Activated naive CD8-positive, alpha-beta T cell treated with anti-CD3 and anti-CD28 coated beads, Interleukin-2, amount 10 ng/mL, durations not matched to agents 7 days and 5 days (primary cell): ENCODE data around the gene DCST2. TPM values are rescaled to one million over a fixed set of nuclear protein-coding genes. Genes with fewer than 3 reads are reported as not detected.

Experiments used
- ATAC-seq: fragments of 150-1000 bp; cut with Tn5 transposase; one replicate; pipeline ENCODE4 v1.10.0; 2021; ENCODE audit warnings: low read depth, moderate library complexity
- POLR2A ChIA-PET: fragments of 350-600 bp; sonication (Branson Sonifier 250); formaldehyde crosslinking; loops from one replicate; lab custom pipeline; 2021; ENCODE audit warnings: antibody characterized with exemption; lab: Charles Lee
- DNase-seq: peaks from one replicate; pipeline ENCODE4 v3.0.0; 2021
- H3K27ac Mint-ChIP-seq: one replicate; pipeline ENCODE4 v1.8.0; 2022; ENCODE audit warnings: mild to moderate bottlenecking, mixed read lengths
- H3K27me3 Mint-ChIP-seq: one replicate; pipeline ENCODE4 v1.8.0; 2022; ENCODE audit warnings: mild to moderate bottlenecking, moderate library complexity, mixed read lengths
- H3K36me3 Mint-ChIP-seq: one replicate; pipeline ENCODE4 v1.8.0; 2021; ENCODE audit warnings: mild to moderate bottlenecking, mixed read lengths
- H3K4me1 Mint-ChIP-seq: one replicate; pipeline ENCODE4 v1.8.0; 2021; ENCODE audit warnings: mixed read lengths
- H3K4me3 Mint-ChIP-seq: one replicate; pipeline ENCODE4 v1.8.0; 2022; ENCODE audit warnings: mild to moderate bottlenecking, moderate library complexity, mixed read lengths
- H3K9me3 Mint-ChIP-seq: one replicate; pipeline ENCODE4 v1.8.0; 2021; ENCODE audit warnings: mixed read lengths
- total RNA-seq, 2 experiments: library from RNA; stranded (reverse); gene quantifications; one replicate each; pipeline ENCODE4 v1.2.3, GENCODE V29; 2021

Gene DCST2
- total RNA-seq, 2 experiments from 2014 or later = 0.91 to 1.4 TPM

DNA sequence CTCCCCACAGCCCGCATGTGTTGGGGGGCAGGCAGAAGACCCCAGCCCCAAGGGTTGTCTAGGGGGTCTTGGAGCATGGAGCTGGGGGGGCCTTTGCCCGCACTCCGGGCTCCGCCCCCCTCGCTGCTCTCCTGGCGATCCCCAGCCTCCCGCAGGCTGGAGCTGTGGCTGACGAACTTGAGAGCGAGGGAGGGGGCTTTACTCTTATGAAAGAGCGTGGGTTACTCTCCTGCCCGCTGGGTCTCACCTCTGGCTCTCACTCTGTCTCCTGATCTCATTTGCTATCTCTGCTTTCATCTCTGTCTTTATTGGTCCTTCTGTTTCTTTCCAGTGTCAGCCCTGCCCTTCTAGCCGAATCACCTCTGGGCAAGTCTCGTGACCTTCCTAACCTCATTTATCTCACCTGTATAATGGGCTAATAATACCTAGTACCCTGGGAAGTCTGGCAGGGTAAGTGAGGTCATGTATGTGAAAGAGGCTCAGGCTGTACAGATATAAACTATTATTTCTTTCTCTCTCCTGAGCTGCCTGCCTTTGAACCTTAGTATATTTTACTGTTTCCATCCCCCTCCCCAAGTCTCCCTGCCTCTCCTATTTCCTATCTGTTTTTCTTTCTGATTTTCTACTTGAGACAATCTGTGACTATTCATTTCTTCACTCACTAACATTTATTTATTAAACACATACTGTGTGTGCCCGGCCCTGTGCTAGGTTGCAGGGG, 30.7 kb upstream of the DCST2 start:
- no peak for DNase-seq
- peak overlapping the region; percentile 84 for H3K4me3 Mint-ChIP-seq
- H3K4me1 Mint-ChIP-seq = peaks cover 29% of the 10 kb centered on the region
- ATAC-seq = no peak
- no peaks in the 10 kb centered on the region for H3K9me3 Mint-ChIP-seq
- H3K27ac Mint-ChIP-seq = peak overlapping the region; percentile 6
- POLR2A ChIA-PET = interaction anchor here (0.9 to 2.8 kb wide), 5 partner anchors 9 to 48 kb away, joined by 3 to 26 read pairs (median 4); partner anchors contain the start of gene ADAM15
- H3K36me3 Mint-ChIP-seq = peaks cover 3% of the 10 kb centered on the region
- H3K27me3 Mint-ChIP-seq = peaks cover 5% of the 10 kb centered on the region

DNA sequence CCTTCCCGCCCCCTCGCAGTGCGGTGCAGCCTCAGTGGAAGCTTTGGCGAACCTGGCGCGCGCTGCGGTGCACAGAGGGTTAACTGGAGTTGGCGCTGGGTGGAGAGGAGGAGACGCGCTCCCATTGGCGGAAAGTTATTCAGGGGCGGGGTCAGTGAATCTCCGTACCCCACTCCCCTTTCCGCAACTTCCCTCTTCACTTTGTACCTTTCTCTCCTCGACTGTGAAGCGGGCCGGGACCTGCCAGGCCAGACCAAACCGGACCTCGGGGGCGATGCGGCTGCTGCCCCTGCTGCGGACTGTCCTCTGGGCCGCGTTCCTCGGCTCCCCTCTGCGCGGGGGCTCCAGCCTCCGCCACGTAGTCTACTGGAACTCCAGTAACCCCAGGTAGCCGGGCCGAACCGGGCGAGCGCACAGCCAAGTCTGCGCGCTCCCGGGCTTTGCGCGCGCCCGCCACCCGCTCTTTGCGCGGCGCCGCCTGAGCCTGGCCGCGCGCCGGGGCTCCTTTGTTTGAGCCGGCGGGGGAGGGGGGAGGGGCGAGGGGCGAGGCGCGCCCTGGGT, 30.0 kb upstream of the DCST2 start, which contains the start of gene EFNA4:
Gene EFNA4 (plus strand): TSS at position 191 of the 561 bp plus-strand sequence. CDS start 84 bp downstream, at position 275.
- ATAC-seq (peak; percentile 79), DNase-seq (peak; percentile 82)
- Mint-ChIP-seq H3K27ac (peak within 1 kb of the TSS; percentile 43), H3K36me3 (peaks cover 3% of the 10 kb centered on the region), H3K9me3 (no peaks in the 10 kb centered on the region), H3K4me3 (peak within 1 kb of the TSS; percentile 93), H3K27me3 (peaks cover 5% of the 10 kb centered on the region), H3K4me1 (peaks cover 29% of the 10 kb centered on the region)
- POLR2A ChIA-PET = interaction anchor here (0.8 to 2.8 kb wide), 5 partner anchors 12 to 21 kb away, joined by 3 to 26 read pairs (median 3); partner anchors contain the start of gene ADAM15

DNA sequence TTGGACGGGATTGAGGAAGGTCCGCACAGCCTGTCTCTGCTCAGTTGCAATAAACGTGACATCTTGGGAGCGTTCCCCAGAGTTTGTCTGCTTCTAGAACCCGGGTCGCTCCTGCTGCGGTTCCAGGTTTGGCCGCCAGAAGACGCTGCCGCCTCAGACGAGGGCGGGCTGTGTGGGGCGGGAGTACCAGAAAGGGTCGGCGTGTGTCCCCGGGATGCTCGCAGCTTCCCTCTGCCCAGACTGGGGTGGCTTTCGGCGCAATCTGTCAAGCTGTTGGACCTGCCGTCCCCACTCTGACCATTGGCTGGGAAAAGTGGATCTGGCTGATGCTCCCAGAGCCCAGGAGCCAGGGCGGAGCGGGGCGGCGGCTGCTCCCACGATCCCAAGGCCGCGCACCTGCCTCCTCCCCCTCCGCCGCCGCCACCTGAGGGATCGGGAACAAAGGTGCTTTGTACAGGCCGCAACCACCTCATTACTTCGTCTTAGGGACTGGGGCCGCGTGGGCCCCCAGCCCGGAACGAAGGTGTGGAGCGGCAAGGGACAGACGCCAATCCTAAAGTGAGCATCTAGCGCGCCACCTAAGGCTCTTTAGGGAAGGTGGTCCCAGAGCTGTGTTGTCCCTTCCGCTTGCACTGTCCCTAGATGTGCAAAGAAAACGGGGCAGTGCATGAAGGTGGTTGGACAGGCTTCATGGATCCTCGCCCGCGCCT, 29.3 kb upstream of the DCST2 start:
- ATAC-seq (peak; percentile 48), DNase-seq (peak; percentile 91)
- Mint-ChIP-seq H3K9me3 (no peaks in the 10 kb centered on the region), H3K36me3 (peaks cover 3% of the 10 kb centered on the region), H3K4me3 (peak overlapping the region; percentile 93), H3K27me3 (peaks cover 5% of the 10 kb centered on the region), H3K27ac (no peak overlapping the region), H3K4me1 (peaks cover 29% of the 10 kb centered on the region)
- POLR2A ChIA-PET = interaction anchor here (0.8 to 2.8 kb wide), 5 partner anchors 11 to 22 kb away, joined by 3 to 26 read pairs (median 3); partner anchors contain the start of gene ADAM15

DNA sequence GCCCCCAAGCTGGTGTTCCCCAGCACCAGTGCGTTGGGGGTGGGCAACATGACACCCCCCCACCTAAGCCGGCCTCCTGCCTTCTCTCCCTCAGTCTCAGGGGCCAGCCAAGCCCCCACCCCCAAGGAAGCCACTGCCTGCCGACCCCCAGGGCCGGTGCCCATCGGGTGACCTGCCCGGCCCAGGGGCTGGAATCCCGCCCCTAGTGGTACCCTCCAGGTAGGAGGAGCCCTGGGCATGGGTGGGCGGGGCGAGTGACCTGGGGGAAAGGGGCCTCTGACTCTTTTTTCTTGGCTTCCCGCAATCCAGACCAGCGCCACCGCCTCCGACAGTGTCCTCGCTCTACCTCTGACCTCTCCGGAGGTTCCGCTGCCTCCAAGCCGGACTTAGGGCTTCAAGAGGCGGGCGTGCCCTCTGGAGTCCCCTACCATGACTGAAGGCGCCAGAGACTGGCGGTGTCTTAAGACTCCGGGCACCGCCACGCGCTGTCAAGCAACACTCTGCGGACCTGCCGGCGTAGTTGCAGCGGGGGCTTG, 28.6 kb upstream of the DCST2 start:
- DNase-seq (no peak), ATAC-seq (no peak)
- Mint-ChIP-seq H3K27ac (no peak overlapping the region), H3K27me3 (peaks cover 5% of the 10 kb centered on the region), H3K4me3 (no peak overlapping the region), H3K36me3 (peaks cover 3% of the 10 kb centered on the region), H3K4me1 (peaks cover 29% of the 10 kb centered on the region), H3K9me3 (no peaks in the 10 kb centered on the region)
- POLR2A ChIA-PET = interaction anchor here (1.0 to 2.8 kb wide), 6 partner anchors 11 to 61 kb away, joined by 3 to 26 read pairs (median 4); no protein-coding TSS in a partner anchor

DNA sequence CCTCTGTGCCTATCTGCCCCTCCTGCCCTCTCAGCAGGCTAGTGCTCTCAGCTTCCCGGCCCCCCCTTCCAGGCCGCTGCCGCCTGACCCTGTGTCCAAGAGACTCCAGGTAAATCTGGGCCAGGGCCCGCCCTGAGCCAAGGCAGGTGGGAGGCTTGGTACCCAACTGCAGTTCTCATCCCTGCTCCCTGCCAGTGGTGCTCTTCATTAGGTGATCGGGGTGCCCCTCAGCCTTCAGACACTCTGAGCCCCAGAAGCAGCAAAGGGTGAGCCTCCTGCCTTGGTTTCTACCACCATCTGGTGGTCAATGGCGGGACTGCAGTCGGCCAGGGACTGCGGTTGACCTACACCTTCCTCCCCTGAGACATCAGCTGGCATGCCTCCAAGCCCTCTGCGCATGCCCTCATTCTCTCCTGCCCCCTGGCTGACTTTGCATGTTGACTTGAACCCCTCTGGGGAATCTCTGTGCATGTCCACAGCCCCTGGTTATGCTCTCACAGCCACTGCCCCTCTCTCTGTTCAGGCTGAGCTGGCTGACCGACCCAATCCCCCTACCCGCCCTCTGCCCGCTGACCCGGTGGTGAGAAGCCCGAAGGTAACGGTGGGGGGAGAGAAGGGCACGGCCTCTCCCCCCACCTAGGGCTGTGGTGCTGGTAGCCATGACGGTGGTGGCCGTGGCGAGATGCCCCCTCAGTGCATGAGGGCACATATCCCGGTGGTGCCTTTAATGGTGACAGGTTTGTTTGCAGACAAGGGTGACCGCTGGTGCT, 28.0 kb upstream of the DCST2 start:
- Mint-ChIP-seq H3K4me3 (peak overlapping the region; percentile 30), H3K36me3 (peaks cover 3% of the 10 kb centered on the region), H3K4me1 (peaks cover 29% of the 10 kb centered on the region), H3K27me3 (peaks cover 5% of the 10 kb centered on the region), H3K27ac (peak overlapping the region; percentile 65), H3K9me3 (no peaks in the 10 kb centered on the region)
- ATAC-seq (peak; percentile 64), DNase-seq (peak; percentile 98)
- POLR2A ChIA-PET = interaction anchor here (0.5 to 2.5 kb wide), 9 partner anchors 12 to 101 kb away, joined by 3 to 9 read pairs (median 3); partner anchors contain the start of gene PYGO2

DNA sequence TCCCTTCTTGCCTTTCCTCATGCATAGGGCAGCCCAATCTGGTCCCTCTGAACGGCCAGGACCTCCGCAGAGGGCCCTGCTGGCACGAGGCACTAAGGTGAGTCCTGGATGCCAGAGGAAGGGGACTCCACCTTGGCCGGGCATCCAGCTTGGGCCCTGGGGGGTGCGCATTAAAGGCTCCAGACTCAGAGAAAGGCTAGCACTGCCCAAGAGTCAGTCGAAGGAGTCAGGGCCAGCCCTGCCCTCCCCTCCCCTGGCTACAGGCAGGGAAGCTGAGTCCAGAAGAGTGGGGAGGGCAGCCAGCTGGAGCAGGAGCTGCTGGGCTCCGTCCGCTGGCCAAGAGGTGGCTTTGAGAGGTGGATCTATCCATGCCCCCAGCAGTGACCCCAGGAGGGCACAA, 27.2 kb upstream of the DCST2 start:
- H3K36me3 Mint-ChIP-seq = no peaks in the 10 kb centered on the region
- H3K27me3 Mint-ChIP-seq = peaks cover 5% of the 10 kb centered on the region
- H3K4me1 Mint-ChIP-seq = peaks cover 29% of the 10 kb centered on the region
- H3K27ac Mint-ChIP-seq = no peak overlapping the region
- H3K9me3 Mint-ChIP-seq = no peaks in the 10 kb centered on the region
- POLR2A ChIA-PET = interaction anchor here (0.5 to 2.5 kb wide), 7 partner anchors 16 to 100 kb away, joined by 3 to 9 read pairs (median 3); partner anchors contain the start of gene PYGO2
- no peak overlapping the region for H3K4me3 Mint-ChIP-seq
- no peak for DNase-seq
- ATAC-seq = no peak

DNA sequence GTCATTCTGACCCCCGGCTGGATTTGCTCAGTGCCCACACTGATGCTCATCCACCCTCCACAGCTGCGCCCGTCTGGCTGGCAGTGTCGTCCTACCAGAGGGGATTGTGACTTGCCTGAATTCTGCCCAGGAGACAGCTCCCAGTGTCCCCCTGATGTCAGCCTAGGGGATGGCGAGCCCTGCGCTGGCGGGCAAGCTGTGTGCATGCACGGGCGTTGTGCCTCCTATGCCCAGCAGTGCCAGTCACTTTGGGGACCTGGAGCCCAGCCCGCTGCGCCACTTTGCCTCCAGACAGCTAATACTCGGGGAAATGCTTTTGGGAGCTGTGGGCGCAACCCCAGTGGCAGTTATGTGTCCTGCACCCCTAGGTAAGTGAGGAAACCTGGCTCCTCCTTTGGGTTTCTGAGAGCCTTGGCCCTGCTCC, 24.2 kb upstream of the DCST2 start:
- no peak for DNase-seq
- Mint-ChIP-seq H3K27ac (no peak overlapping the region), H3K36me3 (peaks cover 1% of the 10 kb centered on the region), H3K4me3 (no peak overlapping the region), H3K27me3 (no peaks in the 10 kb centered on the region), H3K9me3 (no peaks in the 10 kb centered on the region), H3K4me1 (peaks cover 19% of the 10 kb centered on the region)
- no peak for ATAC-seq
- POLR2A ChIA-PET = interaction anchor here (0.5 kb wide), 1 partner anchor 8 kb away, joined by 3 read pairs; no protein-coding TSS in a partner anchor

DNA sequence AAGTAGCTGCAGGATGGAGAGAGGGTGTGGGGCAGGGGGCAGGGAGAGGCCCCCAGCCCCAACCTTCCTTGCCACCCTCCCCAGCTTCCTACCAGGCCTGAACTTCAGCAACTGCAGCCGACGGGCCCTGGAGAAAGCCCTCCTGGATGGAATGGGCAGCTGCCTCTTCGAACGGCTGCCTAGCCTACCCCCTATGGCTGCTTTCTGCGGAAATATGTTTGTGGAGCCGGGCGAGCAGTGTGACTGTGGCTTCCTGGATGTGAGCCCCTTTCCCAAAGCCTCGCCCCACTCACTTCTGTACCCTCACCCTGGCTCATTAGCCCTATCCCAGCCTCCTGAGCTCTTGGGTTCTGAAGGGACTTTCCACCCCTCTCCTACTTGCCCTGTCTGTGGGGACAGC, 23.5 kb upstream of the DCST2 start:
- Mint-ChIP-seq H3K36me3 (peaks cover 1% of the 10 kb centered on the region), H3K27me3 (no peaks in the 10 kb centered on the region), H3K4me3 (no peak overlapping the region), H3K27ac (no peak overlapping the region), H3K4me1 (peaks cover 21% of the 10 kb centered on the region), H3K9me3 (no peaks in the 10 kb centered on the region)
- DNase-seq = no peak
- POLR2A ChIA-PET = no interaction called here
- no peak for ATAC-seq

DNA sequence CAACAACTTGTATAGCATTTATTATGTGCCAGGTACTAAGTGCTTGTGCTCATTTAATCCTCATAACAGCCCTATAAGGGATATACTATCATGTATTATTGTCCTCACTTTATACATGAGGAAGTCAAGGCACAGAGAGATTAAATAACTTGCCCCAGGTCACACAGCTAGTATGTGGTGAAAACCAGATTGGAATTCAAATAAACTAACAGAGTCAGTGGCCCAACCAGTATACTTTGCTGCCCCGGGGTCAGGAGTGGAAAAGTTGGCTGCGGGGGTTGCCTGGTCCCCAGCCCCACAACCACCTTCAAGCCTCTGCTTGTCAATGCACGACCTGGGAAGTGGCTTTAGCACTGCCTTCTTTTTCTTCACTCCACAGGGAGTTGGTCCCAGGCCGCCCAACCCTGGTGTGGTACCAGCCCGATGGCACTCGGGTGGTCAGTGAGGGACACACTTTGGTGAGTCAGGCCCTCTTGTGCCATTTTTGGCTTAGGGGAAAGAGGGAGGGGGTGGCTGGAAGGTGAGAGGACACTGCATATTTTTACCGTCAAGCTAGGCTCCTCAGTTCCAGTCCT, 20.0 kb upstream of the DCST2 start:
- DNase-seq = no peak
- Mint-ChIP-seq H3K9me3 (no peaks in the 10 kb centered on the region), H3K27me3 (no peaks in the 10 kb centered on the region), H3K36me3 (peaks cover 1% of the 10 kb centered on the region), H3K4me1 (peaks cover 23% of the 10 kb centered on the region), H3K27ac (peak overlapping the region; percentile 77), H3K4me3 (peak overlapping the region; percentile 77)
- POLR2A ChIA-PET = no interaction called here
- no peak for ATAC-seq

DNA sequence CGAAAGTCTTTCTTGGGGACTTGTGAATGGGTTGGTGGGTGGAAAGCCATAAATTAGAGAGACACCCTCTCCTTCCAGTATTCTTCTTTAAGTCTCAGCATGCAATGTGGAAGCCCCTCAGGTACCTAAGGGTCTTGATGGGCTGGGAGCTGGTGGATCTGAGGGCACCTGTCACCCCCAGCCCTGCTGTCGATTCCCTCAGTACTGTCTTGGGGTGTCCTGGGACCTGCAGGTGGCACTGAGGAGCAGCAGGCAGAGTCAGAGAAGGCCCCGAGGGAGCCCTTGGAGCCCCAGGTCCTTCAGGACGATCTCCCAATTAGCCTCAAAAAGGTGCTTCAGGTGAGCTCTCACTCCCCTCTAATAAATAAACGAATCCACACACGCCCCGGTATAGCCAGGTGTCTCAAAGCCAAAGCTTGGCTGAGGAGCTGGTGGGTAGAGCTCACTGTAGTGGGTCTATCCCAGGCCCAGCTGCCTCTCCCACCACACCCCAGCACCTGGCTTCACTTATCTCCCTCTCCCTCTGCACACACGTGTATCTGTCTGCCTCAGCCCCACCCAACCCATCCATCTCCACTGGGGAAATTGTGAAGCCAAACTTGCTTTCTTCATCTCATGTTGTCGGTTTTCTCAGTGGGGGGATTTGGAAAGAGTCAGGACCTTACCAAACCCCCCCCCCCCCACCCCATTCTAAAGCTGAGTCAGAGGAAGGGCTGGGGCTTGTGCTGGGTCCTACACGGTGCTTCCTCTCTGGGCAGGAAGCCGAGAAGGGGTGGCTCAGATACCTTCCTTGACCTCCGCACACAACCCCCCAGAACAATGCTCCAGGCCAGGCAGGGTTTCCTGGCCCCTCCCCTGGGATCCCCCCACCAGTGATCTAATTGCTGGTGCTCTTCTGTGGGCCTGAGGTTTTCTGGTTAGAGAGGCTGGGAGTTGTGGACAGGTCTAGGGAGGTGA, 19.1 kb upstream of the DCST2 start:
- peaks cover 1% of the 10 kb centered on the region for H3K36me3 Mint-ChIP-seq
- H3K9me3 Mint-ChIP-seq = no peaks in the 10 kb centered on the region
- peaks cover 23% of the 10 kb centered on the region for H3K4me1 Mint-ChIP-seq
- no peaks in the 10 kb centered on the region for H3K27me3 Mint-ChIP-seq
- no peak for DNase-seq
- no peak for ATAC-seq
- peak overlapping the region; percentile 77 for H3K27ac Mint-ChIP-seq
- H3K4me3 Mint-ChIP-seq = peak overlapping the region; percentile 88
- POLR2A ChIA-PET = interaction anchor here (1.2 kb wide), 1 partner anchor 116 kb away, joined by 3 read pairs; the partner anchor contains the start of gene PMVK

DNA sequence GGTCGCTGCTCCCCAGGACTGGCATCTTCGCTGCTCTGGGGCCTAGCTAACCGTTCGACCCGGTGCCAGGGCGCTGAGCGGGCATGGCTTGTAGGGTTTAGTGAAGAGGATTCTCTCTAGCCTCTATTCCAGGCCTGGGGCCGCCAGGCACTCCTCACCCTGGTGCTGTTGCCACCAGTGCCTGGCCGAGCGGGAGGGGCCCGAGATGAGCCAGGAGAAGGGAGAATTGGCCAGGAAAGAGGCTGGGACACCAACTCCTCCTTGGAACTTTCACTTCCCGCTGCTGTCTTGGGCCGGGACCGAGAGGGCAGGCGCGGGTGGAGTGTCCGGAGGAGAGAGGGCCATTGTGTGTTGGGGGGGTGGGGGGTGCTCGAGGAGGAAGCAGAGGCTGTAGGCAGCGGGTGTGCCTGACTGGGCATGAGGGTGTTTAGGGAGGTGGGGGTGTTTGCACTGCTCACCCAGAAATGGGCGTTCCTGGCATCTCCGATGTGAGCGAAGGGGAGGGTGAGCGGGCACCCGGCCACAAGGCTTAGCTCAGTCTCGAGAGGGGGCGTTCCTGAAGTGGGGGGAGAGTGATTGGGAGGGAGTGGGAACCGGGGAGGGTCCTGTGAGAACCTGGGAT, 18.3 kb upstream of the DCST2 start:
- ATAC-seq (peak; percentile 17), DNase-seq (peak; percentile 62)
- H3K4me1 Mint-ChIP-seq = peaks cover 23% of the 10 kb centered on the region
- H3K36me3 Mint-ChIP-seq = peaks cover 1% of the 10 kb centered on the region
- no peaks in the 10 kb centered on the region for H3K27me3 Mint-ChIP-seq
- peak overlapping the region; percentile 88 for H3K4me3 Mint-ChIP-seq
- POLR2A ChIA-PET = interaction anchor here (0.7 to 1.4 kb wide), 5 partner anchors 8 to 175 kb away, joined by 3 to 7 read pairs (median 3); partner anchors contain the start of genes EFNA4, PBXIP1 and PMVK
- no peaks in the 10 kb centered on the region for H3K9me3 Mint-ChIP-seq
- peak overlapping the region; percentile 69 for H3K27ac Mint-ChIP-seq
